SIG-M5 treated with dmso at 0.1 percent for 504 hours (cell line): ENCODE results near the gene ITM2B.
"Not testable (repeated sequence)": the region's sequence is repeated elsewhere in the genome, so short reads cannot be mapped to it uniquely, and the experiment has no call there.

Experiments used
- DNase-seq: peaks from one replicate; lab custom pipeline; 2025; ENCODE audit not compliant: unreplicated experiment; lab: John Stamatoyannopoulos, UW

The ITM2B gene

GRCh38 chr13:48222358-48223301, 10.4 kb upstream of the ITM2B start:
- peak; percentile 93 for DNase-seq

DNA sequence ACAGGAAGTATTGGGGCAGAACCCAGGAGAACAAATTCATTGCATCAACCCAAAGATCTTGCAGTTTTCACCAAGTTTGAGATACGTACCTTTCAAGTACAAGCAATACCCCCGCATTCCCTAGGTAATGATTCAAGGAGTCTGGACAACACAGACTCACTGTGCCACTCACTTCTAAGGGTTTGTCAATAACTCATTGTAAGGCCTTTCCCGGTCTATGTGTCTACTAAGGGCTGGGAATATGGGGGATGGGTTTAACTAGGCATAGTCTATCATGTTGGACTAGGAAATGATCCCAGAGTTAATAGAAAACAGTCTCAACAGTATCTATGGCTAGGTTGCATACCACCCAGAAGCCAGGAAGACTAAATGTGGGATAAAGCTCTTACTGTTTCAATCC, 8.3 kb upstream of the ITM2B start:
- no peak for DNase-seq

- no peak for DNase-seq
These were observed 2.5 kb upstream of the ITM2B start for GRCh38 chr13:48230541-48230940.

DNA sequence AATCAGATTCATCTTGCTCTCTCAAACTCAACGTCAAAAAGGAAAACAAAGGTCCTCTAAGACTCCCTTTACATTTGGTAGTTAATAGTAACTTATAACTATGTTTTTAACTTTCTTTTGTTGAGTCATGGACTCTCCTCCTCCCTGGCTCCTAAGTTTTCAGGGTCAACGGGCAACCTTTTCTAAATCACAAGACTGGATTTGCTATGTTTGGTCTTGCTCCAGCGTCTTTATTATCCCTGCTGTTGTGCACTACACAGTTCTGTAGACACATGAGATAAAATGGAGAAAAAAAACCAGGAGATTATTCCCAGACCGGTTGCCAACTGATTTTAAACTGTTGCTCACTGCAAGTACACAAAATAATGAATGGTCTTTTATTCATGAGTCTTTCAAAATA, 1.9 kb upstream of the ITM2B start:
- DNase-seq, result no peak

DNA sequence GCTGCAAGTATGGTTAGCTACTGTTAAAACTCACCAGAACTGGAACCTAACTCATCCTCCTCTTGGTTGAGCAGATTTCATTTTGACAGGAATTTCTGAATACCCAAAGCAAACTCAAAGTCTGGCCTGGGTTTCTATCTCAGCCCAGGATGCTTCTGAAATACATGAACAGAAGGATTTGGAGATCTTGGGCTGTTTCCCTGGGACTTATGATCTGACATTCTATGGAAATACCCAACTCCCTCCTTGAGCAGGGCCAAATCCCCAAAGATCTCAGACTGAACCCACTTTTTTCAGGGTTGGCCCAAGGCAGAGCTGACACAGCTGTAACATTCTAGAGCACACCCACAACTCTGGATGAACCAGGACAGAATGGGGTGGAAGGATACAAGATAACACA, 1.1 kb upstream of the ITM2B start:
- DNase-seq, result no peak

DNA sequence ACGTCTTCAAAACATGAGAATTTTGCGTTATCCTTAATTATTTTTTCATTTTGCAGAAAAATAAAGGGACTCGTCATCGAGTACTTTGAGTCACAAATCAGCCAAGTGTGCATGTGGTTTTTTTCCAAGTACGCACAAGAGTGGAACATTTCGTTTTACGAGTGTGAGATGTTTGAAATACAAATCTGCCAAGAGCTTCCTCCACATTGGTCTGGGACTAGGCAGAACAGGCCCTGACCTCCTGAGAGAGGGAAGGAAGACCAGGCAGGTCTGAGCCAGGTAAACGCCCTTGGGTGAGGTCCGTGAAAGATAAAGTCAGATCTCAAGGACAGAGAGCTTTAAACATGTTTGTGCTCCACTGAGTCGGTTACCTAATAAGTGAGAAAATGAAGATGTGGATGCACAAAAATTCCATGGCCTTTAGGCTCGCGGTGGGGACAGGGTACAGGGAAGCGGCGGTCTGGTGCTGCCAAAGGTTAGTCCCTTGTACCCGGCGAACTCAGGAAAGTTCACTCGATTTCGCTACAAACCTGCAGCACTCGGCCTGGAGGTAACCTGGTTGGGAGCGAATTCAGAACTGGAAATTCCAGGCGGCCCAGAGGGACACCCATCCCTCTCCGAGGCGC, 473 bp upstream of the ITM2B start:
- peak; percentile 38 for DNase-seq

DNA sequence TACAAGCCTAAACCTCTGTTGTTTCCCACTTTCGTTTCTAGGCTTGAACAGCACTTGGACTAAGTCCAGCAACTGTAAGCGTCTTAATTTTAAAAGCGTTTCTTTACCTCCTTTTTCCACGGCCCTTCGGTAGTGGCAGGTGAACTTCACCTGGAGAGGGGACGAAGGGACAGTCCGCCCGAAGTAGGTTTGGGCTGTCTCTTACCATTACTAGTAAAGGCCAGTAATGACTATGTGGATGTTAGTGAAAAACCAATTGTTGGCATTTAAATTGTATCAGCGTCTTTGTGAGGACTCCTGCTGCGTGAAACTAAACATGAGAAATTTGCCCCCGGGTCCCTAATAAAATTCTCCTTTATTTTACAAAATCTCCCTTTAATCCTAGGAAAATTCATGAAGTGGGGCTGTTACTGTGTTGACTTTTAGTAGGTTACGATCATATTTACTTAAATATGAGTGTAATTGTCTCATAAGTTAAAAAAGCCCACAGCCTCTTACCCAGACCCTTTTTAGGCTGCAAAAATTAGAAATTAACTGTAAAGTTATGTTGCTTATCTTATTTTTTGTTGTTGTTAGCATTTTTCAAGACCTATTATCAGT, 983 bp downstream of the ITM2B start:
- DNase-seq, result peak; percentile 40

GRCh38 chr13:48234566-48235340, 1.7 kb downstream of the ITM2B start:
- DNase-seq, result no peak

DNA sequence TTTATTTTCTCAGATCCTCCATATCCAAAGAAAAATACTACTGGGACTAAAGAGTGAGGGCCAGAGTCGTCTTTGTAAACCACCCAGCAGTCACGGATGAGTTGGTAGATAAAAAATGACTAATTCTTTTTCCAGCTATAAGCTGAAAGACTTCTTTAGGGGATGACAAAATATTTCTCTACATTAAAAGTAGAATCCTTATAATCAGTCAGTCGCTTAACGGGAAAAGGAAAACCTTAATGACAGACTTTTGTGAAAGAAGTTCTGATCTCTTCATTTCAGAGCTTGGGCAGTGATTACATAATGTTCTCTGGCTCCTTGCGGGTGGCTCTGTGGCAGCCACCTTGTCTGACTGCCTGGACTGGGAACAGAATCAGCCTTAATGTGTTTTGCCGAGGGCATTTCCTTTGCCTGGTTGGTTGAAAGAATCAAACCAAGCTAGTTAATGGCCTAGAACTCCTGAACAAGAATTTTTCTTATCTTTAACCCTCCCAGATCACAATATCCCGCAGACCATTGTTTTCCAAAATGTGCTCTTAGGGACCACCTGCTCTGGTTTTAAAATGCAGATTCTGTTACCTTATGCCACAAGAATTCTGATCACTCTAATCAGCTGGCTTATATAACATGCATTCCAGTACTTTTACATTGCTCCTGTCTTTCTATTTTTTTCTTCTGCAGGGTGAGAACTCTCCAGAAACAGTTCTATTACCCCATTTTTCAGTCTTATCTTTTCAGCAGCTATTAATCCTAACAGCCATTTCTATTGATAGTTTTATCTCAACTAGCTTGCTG, 2.5 kb downstream of the ITM2B start:
- DNase-seq, result peak; percentile 33

- peak; percentile 95 for DNase-seq
These were observed 3.7 kb downstream of the ITM2B start for GRCh38 chr13:48236528-48237353.

GRCh38 chr13:48239369-48239768, 6.4 kb downstream of the ITM2B start:
- not testable (repeated sequence) for DNase-seq

GRCh38 chr13:48241651-48242050, 8.6 kb downstream of the ITM2B start:
- no peak for DNase-seq

- no peak for DNase-seq
These were observed 9.7 kb downstream of the ITM2B start for GRCh38 chr13:48242677-48243076.

- no peak for DNase-seq
These were observed 11.2 kb downstream of the ITM2B start for GRCh38 chr13:48244159-48244558.

GRCh38 chr13:48246102-48246501, 13.1 kb downstream of the ITM2B start:
- no peak for DNase-seq

- no peak for DNase-seq
These were observed 16.0 kb downstream of the ITM2B start for GRCh38 chr13:48249018-48249417.

- no peak for DNase-seq
These were observed 18.6 kb downstream of the ITM2B start for GRCh38 chr13:48251611-48252081.

DNA sequence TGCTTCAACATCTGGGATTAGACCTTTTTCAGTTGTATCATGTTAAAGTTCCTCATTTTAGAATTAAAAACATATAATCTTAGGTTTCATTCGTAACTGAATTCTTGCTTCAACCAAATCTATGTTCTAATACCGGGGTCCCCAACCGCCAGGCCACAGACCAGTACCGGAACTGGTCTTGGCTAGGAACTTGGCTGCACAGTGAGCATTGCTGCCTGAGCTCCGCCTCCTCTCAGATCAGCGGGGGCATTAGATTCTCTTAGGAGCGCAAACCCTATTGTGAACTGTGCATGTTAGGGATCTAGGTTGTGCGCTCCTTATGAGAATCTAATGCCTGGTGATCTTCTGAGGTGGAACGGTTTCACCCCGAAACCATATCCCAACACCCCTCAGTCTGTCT, 19.2 kb downstream of the ITM2B start:
- DNase-seq, result no peak

DNA sequence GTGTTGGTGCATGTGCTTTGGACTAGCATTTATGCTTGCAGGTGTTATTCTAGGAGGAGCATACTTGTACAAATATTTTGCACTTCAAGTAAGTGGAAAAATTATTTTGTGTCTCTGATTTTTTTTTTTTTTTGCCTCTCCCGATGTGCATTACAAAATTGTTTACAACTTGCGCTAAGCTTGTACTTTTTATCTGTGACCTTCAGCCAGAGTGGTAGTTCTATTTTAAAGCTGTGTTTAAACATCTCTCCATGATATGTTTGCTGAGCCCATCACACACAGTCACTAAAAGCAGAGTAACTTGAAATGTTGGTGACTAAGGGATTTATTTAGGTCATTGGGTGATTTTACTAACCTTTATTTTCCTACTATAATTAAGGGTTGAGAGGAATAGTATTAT, 20.8 kb downstream of the ITM2B start:
- no peak for DNase-seq
